GM19372 (cell line): Measurements from ENCODE around the gene NDUFB4.
A peak's percentile ranks its signal among the peaks of the same experiment; 100 is the strongest.
"Not testable (repeated sequence)": the region's sequence is repeated elsewhere in the genome, so short reads cannot be mapped to it uniquely, and the experiment has no call there.

Experiments
- ATAC-seq: cut with Tn5 transposase; IDR thresholded peaks from one replicate; pipeline ENCODE4 v1.9.1; 2021; ENCODE audit warnings: mild to moderate bottlenecking, low read depth, moderate library complexity; ENCODE audit not compliant: unreplicated experiment

Gene NDUFB4

DNA sequence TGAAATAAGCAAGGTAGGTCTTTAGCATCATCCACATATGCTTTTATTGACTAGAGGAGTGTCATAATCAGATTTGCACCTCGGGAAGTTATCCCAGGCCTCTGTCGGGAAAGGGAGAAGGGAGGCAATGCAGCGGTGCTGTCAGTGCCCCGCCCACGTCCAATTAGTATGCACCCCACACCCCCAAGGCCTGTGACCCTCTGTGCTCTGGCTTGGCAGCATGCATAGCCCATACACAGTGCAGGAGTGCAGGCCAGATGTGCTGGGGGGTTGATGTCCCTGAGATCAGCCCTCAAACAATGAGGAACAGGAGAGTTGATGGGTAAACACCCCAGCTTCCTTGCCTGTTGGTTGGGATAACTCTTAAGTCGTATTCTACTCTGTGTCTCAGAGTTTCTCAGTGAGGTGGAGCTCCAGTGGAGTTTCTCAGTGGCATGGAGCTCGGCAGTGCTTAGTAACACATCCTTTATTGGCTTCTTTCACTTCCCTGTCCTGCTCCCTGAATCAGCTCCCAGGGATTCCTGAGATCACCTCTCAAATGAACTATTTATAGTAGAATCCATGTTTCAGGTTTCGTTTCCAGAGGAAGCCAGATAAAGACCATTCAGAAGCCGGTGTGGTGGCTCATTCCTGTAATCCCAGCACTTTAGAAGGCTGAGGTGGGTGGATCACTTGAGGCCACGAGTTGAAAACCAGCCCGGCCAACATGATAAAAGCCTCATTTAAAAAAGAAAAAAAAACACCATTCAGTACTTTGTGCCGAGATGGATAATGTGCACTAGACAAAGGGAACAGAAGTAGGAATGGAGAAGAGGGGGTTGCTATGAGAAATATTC lies 26.7 kb upstream of the NDUFB4 start:
- no peak for ATAC-seq

DNA sequence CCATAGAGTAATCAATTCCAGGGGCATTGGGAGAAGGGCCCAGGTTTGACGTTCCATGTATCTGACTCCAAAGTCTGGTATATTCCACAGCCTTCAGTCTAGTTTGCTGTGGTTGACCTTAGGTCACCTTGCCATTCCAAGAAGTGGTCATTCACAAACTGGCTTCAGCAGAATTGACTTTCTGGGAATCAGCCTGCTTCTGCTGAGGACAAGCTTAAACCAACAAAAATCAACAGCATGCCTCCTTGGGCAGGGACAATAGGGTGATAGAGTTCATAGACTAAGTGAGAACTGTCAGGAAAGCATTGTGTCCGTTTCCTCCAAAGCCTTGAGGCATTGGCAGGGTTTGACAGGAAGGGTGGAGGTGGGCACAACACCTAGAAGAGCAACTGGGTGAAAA lies 24.1 kb upstream of the NDUFB4 start:
- ATAC-seq, result no peak

DNA sequence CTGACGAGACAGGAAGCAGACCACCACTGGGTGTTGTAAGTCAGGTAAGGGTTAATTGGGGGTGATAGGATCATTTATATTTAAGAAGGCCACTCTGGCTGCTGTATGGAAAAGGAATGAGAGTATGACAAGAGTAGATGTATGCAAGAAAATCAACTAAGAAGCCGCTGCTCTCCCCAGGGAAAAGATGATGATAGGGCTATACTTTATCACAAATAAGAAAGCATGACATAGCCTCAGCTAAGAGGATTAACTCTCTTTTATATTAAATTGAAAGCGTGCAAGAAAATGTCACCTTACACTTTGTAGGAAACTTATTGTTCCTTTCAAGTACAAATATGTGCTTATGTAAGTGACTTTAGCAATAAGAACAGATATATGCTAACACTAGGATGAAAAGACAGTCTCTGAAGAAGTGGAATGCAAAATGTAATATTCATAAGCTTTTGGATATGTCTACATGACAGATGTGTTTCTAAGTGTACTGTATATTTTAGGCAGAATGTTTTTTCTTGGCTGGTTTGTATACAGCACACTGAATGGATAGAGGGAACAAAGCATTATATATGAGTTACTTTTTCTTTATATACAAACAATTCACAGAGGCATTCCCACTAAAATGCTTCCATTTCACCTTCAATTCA lies 8.7 kb upstream of the NDUFB4 start:
- no peak for ATAC-seq

DNA sequence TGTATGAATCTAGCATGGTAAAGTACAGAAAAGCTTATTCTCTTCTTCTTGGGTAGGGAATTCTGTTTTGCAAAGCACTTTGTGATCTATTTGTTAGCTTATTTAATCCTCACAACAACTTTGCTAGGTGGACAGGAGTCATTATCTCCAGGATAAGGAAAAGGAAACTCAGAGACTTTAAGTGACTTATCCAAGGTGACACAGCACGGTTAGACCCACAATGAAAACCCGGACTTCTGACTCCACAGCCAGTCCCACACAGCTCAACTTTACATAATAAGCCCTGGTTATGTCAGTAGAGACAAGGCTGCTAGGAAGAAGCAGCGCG lies 384 bp upstream of the NDUFB4 start:
- no peak for ATAC-seq

DNA sequence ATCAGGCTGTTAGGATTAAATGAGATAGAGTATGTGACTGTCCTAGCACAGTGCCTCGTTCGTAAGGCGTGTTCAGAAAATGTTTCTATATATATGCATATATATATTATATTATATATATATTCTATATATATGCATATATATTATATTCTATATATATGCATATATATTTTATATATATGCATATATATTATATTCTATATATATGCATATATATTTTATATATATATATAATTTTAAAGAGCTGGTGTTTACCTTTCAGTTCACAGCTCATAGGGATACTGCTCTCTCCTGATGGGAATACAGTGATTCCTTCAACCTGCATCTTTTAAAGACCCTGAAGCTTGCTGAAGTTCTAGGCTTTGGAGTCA lies 702 bp downstream of the NDUFB4 start:
- no peak for ATAC-seq

DNA sequence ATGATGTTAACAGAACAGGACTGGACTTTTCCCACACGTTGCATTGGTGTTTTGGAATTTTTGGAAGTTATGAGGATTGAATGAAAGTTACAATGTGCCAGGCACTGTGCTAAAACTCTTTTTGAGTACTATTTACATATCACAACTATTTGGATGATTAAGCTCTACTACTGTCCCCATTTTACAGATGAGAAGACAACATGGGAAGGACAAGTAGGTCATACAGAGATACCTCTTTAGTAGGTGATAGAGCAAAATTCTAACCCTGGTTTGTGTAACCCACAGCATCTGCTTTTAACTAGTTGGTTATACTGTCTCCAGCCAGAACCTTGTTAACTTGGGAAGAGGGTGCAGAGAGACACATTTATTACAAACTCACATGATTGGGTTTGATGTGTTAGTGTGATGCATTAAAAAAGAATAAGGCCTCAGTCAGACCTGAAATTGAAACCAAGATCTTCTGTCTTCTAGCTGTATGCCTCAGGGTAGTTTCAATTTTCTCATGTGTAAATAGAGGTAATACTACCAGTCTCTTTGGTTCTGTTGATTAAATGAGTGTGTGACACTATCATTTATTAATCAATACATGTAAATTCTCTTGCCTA lies 1.4 kb downstream of the NDUFB4 start:
- peak; percentile 32 for ATAC-seq

DNA sequence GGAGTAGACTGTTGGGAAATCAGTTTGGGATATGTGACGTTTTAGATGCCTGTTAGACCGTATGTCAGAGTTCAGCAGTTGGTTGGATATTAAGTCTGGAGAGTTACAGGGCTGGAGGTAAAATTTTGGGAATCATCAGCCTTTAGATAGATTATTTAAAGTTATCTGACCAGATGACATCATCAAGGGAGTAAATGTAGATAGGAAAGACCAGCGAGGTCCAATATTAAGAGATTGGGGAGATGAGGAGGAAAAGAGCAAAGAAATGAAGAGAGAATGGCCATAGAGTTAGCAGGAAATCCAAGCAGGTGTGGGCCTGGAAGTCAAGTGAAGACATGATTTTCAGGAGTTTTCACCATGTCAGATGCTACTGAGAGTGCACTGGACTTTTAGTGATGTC lies 3.1 kb downstream of the NDUFB4 start:
- ATAC-seq, result no peak

DNA sequence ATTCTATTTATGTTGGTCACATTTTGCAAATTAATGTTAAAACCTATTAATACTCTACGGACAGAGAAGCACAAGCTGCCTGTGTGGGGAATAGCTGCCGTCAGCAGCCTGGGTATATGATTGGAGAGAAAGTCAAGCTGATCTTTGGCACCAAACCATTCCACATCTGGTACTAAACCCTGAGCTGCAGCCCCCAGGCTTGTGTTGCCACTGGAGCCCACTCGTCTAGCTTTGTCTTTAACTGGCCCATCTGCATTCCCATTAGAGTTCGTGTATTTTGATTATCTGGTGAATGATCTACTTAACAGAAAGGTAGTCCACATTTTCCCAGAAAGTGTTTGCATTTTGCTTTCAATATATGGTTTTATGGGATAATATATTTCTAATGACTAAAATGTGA lies 5.4 kb downstream of the NDUFB4 start:
- ATAC-seq, result no peak

DNA sequence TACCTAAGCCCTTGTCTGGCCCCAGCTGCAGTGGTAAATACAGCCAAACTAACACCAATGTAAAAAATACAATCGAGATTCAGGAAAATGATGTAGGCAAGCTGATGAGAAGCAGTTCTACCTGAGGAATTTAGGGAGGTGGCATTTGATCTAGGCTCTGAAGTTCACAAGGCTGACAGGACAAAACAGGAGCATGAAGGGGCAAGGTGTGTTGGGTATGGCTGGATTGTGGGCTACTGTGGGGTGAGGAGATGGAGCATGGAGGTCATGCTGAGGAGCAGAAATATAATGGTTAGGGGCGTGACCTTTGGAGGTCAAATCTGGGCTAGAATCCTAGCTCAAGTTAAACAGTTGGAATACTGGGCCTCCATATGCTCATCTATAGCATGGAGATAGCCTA lies 6.5 kb downstream of the NDUFB4 start:
- no peak for ATAC-seq

DNA sequence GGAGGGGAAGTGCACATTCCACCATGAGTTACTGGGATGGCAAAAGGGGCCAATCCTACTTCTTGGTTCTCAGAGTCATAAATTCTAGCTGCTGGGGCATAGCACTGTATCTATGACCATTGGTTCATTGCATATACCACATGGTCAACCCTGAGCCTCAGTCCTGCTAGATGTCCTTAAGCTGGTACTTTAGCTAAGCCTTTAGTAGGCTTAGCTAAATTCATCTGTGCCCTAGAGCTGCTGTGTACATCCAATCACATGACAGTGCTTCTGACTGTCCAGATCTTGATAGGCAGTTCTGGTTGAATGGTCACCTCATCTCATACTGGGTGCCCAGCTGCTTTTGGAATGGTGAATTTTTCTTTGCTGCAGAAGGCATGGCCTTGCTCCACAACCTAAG lies 8.2 kb downstream of the NDUFB4 start:
- ATAC-seq, result no peak

DNA sequence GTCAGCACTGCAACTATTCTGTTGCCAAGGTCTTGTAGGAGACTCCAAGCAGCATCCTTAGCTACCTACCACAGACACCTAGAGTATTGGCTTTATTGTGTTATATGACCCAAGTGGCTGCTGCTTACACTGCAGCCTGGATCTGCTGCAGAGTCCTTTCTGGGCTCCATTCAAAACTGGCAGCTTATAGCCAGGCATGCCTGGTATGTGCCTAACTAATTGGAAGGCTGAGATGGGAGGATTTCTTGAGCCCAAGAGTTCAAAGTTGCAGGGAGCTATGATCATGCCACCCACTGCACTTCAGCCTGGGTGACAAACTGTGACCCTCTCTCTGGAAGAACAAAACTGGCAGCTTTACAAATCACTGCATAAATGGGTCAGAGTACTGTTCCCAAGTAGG lies 8.6 kb downstream of the NDUFB4 start:
- no peak for ATAC-seq

DNA sequence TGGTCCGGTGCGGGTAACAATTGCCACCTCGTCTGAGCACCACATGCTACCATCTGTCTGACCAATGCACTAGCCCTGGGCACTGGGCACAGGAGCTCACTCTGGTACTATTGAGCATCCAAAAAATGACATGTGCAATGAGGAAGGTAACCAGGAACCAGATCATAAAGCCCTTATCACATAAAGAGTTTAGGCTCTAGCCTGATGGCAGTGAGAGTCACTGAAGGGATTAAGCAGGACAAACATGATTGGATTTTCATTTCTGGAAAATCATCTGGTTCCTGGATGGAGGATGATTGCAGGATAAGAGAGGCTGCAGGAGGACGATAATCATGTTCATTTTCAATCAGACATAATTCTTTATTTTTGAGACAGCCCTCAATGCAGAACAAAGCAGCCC lies 12.4 kb downstream of the NDUFB4 start:
- ATAC-seq, result no peak

DNA sequence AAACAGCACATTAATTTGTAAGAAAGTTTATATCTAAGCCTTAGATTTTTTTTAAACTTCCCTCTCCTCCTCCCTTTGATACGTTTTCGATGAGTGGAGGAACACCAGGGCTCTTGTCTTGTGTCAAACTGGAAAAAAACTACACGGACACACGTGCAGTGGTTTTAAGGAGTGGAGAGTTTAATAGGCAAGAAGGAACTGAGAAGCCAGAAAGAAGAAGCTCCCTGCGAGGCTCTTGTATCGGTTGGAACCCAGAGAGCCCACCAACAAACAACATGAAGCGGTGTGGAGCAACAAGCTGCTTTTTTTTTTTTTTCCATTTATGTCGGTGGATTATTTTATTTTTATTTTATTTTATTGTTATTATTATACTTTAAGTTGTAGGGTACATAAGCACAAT lies 18.6 kb downstream of the NDUFB4 start:
- no peak for ATAC-seq

DNA sequence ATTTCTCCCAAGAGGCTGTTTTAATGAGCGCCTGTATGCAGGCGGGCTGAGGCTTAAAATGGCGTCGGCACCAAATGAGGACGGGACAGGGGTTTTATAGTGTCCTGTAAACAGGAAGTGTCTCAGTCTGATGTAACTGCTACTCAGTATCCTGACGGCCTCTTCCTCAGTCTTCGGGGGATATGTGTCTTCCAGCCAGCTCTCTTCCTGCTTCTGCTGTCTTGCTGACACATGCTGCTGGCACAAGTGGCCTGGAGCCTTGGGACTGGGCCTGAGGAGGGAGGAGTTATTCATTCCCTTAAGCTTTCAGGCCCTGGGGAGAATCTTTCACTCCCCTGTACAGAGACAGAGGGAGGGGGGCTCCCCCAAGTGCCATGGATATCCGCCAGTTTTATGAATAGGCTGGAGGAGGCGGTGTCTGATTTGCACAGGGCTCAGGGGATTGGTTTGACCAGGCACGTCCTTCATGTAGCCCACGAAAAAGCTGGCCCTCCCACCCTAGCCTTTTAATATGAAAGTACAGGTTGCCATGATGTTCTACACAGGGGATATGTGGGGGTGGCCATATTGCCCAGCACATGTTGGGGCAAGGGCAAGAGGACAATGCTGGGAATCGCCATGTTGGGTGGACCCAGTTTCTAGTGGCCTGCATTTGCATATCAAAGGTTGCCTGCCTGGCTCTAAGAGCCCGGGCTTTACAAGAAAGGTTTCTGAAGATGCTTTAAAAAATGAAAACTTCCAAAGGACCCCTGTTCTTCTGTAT lies 19.9 kb downstream of the NDUFB4 start:
- ATAC-seq, result no peak

DNA sequence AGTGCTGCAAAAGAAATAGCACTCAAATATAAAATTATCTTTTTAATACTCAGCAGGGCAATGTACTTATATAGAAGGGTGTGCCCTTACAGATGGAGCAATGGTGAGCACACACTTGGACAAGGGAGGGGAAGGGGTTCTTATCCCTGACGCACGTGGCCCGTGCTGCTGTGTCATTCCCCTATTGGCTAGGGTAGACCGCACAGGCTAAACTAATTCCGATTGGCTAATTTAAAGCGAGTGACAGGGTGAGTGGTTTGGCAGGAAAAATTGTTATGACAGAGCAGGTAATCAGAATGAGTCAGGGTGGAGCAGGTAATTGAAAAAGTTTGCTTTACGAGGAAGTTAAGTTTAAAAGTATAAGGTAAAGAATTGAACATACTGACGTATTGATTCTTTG lies 20.6 kb downstream of the NDUFB4 start:
- ATAC-seq, result not testable (repeated sequence)

DNA sequence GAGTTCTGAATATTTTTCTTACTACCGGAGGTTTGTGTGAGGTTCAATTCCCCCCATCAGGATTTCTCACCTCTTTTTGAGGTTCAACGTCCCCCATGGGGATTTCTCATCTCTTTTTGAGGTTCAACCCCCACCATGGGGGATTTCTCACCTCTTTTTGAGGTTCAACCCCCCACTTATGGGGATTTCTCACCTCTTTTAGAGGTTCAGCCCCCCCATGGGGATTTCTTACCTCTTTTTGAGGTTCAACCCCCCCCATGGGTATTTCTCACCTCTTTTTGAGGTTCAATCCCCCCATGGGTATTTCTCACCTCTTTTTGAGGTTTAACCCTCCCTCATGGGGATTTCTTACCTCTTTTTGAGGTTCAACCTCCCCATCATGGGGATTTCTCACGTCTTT lies 26.3 kb downstream of the NDUFB4 start:
- ATAC-seq, result no peak

DNA sequence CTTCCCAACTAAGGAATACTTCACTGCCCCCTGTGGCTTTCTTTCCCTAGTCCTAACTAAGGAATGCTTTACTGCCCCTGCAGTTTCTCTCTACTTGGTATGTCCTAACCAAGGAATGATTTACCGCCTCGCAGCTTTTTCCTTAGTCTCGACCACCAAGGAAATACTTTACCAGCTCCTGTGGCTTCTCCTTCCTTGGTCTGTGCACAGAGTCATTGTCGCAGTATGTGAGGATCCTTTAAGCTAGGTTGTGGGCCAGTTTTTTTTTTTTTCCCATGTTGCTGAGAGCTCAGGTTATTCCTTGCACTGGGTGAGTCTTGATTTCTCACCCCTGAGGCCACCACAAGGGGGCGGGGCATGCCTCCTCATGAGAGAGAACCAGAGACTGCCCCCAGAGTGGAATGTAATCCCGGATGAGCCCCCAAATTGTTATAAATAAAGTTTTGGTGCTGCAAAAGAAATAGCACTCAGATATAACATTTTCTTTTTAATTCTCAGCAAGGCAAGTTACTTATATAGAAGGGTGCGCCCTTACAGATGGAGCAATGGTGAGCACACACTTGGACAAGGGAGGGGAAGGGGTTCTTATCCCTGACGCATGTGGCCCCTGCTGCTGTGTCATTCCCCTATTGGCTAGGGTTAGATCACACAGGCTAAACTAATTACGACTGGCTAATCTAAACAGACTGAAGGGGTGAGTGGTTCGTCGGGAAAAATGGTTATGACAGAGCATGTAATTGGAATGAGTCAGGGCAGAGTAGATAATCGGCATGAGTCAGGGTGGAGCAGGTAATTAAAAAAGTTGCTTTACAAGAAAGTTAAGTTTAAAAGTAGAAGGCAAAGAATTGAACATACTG lies 27.0 kb downstream of the NDUFB4 start:
- no peak for ATAC-seq

DNA sequence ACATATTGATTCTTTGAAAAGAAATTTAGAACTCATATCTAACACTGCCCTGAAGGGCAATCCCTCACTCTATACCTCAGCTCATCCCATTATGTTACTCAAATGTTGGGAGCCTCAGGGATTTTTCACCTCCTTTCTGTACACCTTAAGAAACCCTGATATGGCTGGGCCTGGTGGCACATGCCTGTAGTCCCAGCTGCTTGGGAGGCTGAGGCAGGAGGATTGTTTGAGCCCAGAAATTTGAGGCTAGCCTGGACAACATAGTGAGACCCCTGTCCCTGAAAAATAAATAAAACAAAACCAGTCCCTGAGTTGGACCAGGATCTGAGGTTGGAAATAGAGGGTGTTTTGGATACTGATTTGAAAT lies 27.6 kb downstream of the NDUFB4 start:
- no peak for ATAC-seq

DNA sequence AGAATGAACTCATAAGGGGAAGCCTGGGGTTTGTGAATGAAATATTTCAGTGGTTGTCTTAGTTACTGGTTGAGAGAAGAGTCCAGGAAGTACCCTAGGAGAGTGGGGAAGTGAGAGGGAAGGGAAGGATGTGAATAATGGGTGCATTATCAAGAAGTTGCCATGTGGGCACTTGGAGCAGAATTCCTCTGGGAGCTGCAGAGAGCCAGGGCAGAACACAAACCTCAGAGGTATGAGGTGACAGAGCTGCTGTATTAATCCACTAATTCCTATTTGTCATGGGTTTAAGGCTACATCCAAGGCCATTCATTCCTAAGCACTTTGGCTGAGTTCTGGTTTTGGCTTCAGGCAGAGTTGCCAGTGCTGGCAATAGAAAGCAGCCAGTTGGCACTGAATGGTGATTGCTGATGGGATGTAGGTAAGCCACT lies 29.0 kb downstream of the NDUFB4 start:
- ATAC-seq, result no peak

DNA sequence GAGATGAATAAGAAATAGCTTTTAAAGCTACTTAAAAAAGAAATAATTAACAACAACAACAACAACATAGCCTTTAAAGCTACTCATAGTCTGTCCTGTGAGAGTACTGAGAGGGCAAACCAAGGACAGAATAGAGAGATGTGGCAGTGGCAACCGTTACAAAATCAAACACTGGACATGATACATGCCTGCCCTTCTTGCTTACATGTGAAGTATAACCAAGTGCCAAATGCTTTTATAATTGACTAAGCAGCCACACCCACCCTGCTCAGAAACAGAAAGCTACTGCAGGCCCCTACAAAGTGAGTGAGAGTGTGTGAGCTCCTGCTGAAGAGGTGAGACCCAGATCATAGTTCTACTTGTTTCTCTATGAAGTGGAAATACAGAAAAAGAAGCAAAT lies 38.4 kb downstream of the NDUFB4 start:
- ATAC-seq, result no peak
